HepG2 (cell line): Measurements from ENCODE around the gene ZNF526. TPM values are rescaled to one million over a fixed set of nuclear protein-coding genes. Genes with fewer than 3 reads are reported as not detected.

ENCODE experiments used
- ATAC-seq: fragments of 200-7000 bp; cut with Tn5 transposase; 3 replicates; pipeline ENCODE4 v1.9.1; 2020; ENCODE audit warnings: mild to moderate bottlenecking, moderate library complexity
- BruUV-seq: library from RNA; stranded (reverse); fragments of 400-500 nt; replicated peaks from 2 replicates; lab custom pipeline; 2021; lab: Mats Ljungman, UMichigan
- CTCF ChIA-PET: fragments of 300-600 bp; formaldehyde crosslinking; extraction: SDS; loops from one replicate; lab custom pipeline; 2021; ENCODE audit warnings: low total read pairs, inconsistent platforms, low intra/inter-chr PET ratio; lab: Yijun Ruan, JAX
- POLR2A ChIA-PET: fragments of 350-600 bp; sonication (Branson Sonifier 250); formaldehyde crosslinking; loops from one replicate; lab custom pipeline; 2020; ENCODE audit warnings: antibody characterized with exemption, inconsistent platforms; lab: Yijun Ruan, JAX
- DNase-seq: peaks from one replicate; pipeline ENCODE4 v3.0.0-alpha.2; 2015; ENCODE audit warnings: low spot score
- FAIRE-seq: peaks from 3 replicates; lab custom pipeline; 2011; peaks lifted over from hg19 to GRCh38; lab: Jason Lieb, UNC
- H2AFZ ChIP-seq: one replicate; pipeline ENCODE4 v1.6.1; 2011; ENCODE audit warnings: low read length, inconsistent platforms
- H3K27ac ChIP-seq: fragments of 300-600 bp; 3 replicates; pipeline ENCODE4 v1.8.0; 2011; ENCODE audit warnings: mixed run types, mild to moderate bottlenecking, mixed read lengths, low read length, inconsistent platforms; ENCODE audit not compliant: insufficient read depth; ENCODE audit errors: extremely low read length
- H3K27me3 ChIP-seq, 2 experiments: fragments of 200-600 bp in 1 of 2; 2 replicates in 1 of 2; 3 replicates in 1 of 2; pipeline versions ENCODE4 v1.6.0 to v1.8.0; 2011; ENCODE audit warnings: low read length in 2 of 2, mild to moderate bottlenecking in 2 of 2, moderate library complexity in 2 of 2, inconsistent platforms in 1 of 2; ENCODE audit not compliant: insufficient read depth in 2 of 2, control insufficient read depth in 1 of 2
- H3K36me3 ChIP-seq, 2 experiments: fragments of 200-600 bp in 1 of 2; replicated peaks in 1 of 2; 2 replicates in 1 of 2; 3 replicates in 1 of 2; pipeline versions ENCODE4 v1.5.1 to v1.8.0; 2011; ENCODE audit warnings: low read length in 2 of 2, inconsistent platforms in 1 of 2; ENCODE audit not compliant: insufficient read depth in 2 of 2, control insufficient read depth in 1 of 2
- H3K4me1 ChIP-seq: 2 replicates; pipeline ENCODE4 v1.5.1; 2012; ENCODE audit warnings: low read length, inconsistent platforms; ENCODE audit not compliant: insufficient read depth
- H3K4me2 ChIP-seq: 2 replicates; pipeline ENCODE4 v1.6.0; 2011; ENCODE audit warnings: low read depth, low read length, inconsistent platforms
- H3K4me3 ChIP-seq, 3 experiments: fragments of 200-600 bp in 1 of 3; sonication (generic), shearing (Covaris generic) in 1 of 3; replicated peaks in 1 of 3; 2 replicates each; pipeline ENCODE4 v1.5.1; 2011 to 2016; ENCODE audit warnings: low read length in 3 of 3, inconsistent platforms in 2 of 3, low read depth in 2 of 3, mild to moderate bottlenecking in 2 of 3, control low read depth in 1 of 3, mixed read lengths in 1 of 3; ENCODE audit not compliant: insufficient read depth in 1 of 3
- H3K79me2 ChIP-seq: one replicate; pipeline ENCODE4 v1.6.1; 2011; ENCODE audit warnings: low read length, inconsistent platforms; ENCODE audit not compliant: insufficient read depth
- H3K9ac ChIP-seq: 2 replicates; pipeline ENCODE4 v1.6.0; 2011; ENCODE audit warnings: mild to moderate bottlenecking, low read depth, low read length, inconsistent platforms; ENCODE audit not compliant: insufficient read depth
- H3K9me3 ChIP-seq: 2 replicates; pipeline ENCODE4 v1.5.1; 2012; ENCODE audit warnings: mild to moderate bottlenecking, low read length
- H4K20me1 ChIP-seq: 2 replicates; pipeline ENCODE4 v1.6.0; 2011; ENCODE audit warnings: inconsistent platforms, mild to moderate bottlenecking, low read length, moderate library complexity; ENCODE audit not compliant: insufficient read depth
- GRHL1 ChIP-seq: sonication (generic); formaldehyde crosslinking; conservative IDR thresholded peaks from 2 replicates; pipeline ENCODE4 v1.8.0; 2022; ENCODE audit warnings: missing genetic modification reagents
- KDM4B ChIP-seq: sonication (generic); formaldehyde crosslinking; IDR thresholded peaks from 2 replicates; pipeline ENCODE4 v1.4.0; 2020; ENCODE audit warnings: missing genetic modification reagents
- KDM6A ChIP-seq: IDR thresholded peaks from 2 replicates; pipeline ENCODE4 v1.6.1; 2016; ENCODE audit warnings: low read depth
- MNT ChIP-seq: fragments of 450-650 bp; IDR thresholded peaks from 2 replicates; pipeline ENCODE4 v1.6.1; 2016
- PBX3 ChIP-seq: sonication (generic); formaldehyde crosslinking; IDR thresholded peaks from 2 replicates; pipeline ENCODE4 v1.8.1; 2023; ENCODE audit warnings: missing genetic modification reagents, inconsistent platforms, borderline replicate concordance
- RCOR2 ChIP-seq: IDR thresholded peaks from 2 replicates; pipeline ENCODE4 v1.6.1; 2016; ENCODE audit warnings: missing biosample characterization, missing genetic modification reagents
- ZNF224 ChIP-seq: sonication (generic); formaldehyde crosslinking; IDR thresholded peaks from 2 replicates; pipeline ENCODE4 v1.5.0; 2020; ENCODE audit warnings: mild to moderate bottlenecking, missing genetic modification reagents
- ZNF230 ChIP-seq: sonication (generic); formaldehyde crosslinking; IDR thresholded peaks from 2 replicates; pipeline ENCODE4 v1.4.0; 2020; ENCODE audit warnings: mild to moderate bottlenecking, missing genetic modification reagents
- ZNF441 ChIP-seq: sonication (generic); formaldehyde crosslinking; IDR thresholded peaks from 2 replicates; pipeline ENCODE4 v1.7.0; 2021; ENCODE audit warnings: missing genetic modification reagents, borderline replicate concordance
- WGBS: methylation state at CpG from one replicate; pipeline ENCODE4 v1.1.6; 2017; ENCODE audit warnings: low lambda C conversion rate; 5-methylcytosine and 5-hydroxymethylcytosine counted together
- in situ Hi-C: cut with HindIII; loops from 2 replicates; pipeline ENCODE4 v1.10.0; 2017; ENCODE audit warnings: low pct_unique_long_range_greater_than_20kb; ENCODE audit not compliant: extremely low pct_ligation_motif_present
- intact Hi-C: fragments of 100-400 bp; cut with micrococcal nuclease; formaldehyde crosslinking; loops from one replicate; pipeline ENCODE4 v1.10.0; 2022; ENCODE audit not compliant: unreplicated experiment
- polyA plus RNA-seq, 8 experiments: library from polyadenylated mRNA; depleted of rRNA in 3 of 8; stranded (reverse) in 7 of 8; unstranded in 1 of 8; fragments of >200 nt; fragmentation: Illumina TruSeq in 4 of 8; extraction: Trizol in 4 of 8; gene quantifications; 2 replicates each; pipeline versions ENCODE4 v1.2.1 to v1.2.3, GENCODE V29; 2011 to 2016; ENCODE audit warnings: low read depth in 4 of 8, missing spikeins in 1 of 8, mixed read lengths in 1 of 8; ENCODE audit not compliant: insufficient read depth in 1 of 8
- total RNA-seq, 5 experiments: library from RNA; depleted of rRNA; stranded (reverse); fragments of >200 nt; fragmentation: Illumina TruSeq; extraction: Trizol; gene quantifications; 2 replicates each; pipeline ENCODE4 v1.2.3, GENCODE V29; 2016; ENCODE audit warnings: low read depth in 1 of 5
- TF ChIP-seq, protein P1 (sequence below): sonication (generic); formaldehyde crosslinking; IDR thresholded peaks from 2 replicates; pipeline ENCODE4 v1.5.1; 2020; ENCODE audit warnings: missing genetic modification reagents, mild to moderate bottlenecking, borderline replicate concordance

Gene ZNF526
- total and polyA plus RNA-seq, 2 of the 13 experiments (the other 11 are each of a cell fraction or from before 2014, with no cell fraction given), result 3.3 to 8.4 TPM

- in situ Hi-C loops (no loop called here), intact Hi-C loops (no loop called here)
- no peak for DNase-seq
- Histone ChIP-seq H3K27ac (no peak overlapping the region), H3K36me3 (no peaks in the 10 kb centered on the region), H3K9me3 (no peaks in the 10 kb centered on the region), H3K4me1 (no peaks in the 10 kb centered on the region), H3K79me2 (no peaks in the 10 kb centered on the region), H3K27me3 (peaks cover 4 to 72% of the 10 kb centered on the region in 2 experiments; a peak in 4 of 5 replicates), H4K20me1 (no peaks in the 10 kb centered on the region), H3K9ac (no peak overlapping the region), H3K4me2 (no peak overlapping the region), H3K4me3 (no peak overlapping the region), H2AFZ (no peak overlapping the region)
- TF ChIP-seq GRHL1 (CRISPR knock-in tag) (no peak), MNT (peak; percentile 84)
- no TSS peak for BruUV-seq
- CTCF ChIA-PET, result no interaction called here
- ATAC-seq, result no peak
- FAIRE-seq, result no peak
- POLR2A ChIA-PET, result no interaction called here
- WGBS, result 0% methylated on average over 4 of the region's 11 CpGs
Measured at GRCh38 chr19:42174188-42174587, 45.9 kb upstream of the ZNF526 start.

- BruUV-seq, result no TSS peak
- in situ Hi-C loops (no loop called here), intact Hi-C loops (no loop called here)
- H3K4me1 ChIP-seq, result no peaks in the 10 kb centered on the region
- H3K27me3 ChIP-seq, result peaks cover 4 to 76% of the 10 kb centered on the region in 2 experiments; a peak in 4 of 5 replicates
- H3K9ac ChIP-seq, result no peak overlapping the region
- no peak for DNase-seq
- H3K4me2 ChIP-seq, result no peak overlapping the region
- no peak overlapping the region for H3K27ac ChIP-seq
- H4K20me1 ChIP-seq, result no peaks in the 10 kb centered on the region
- H3K79me2 ChIP-seq, result no peaks in the 10 kb centered on the region
- POLR2A ChIA-PET, result no interaction called here
- no peaks in the 10 kb centered on the region for H3K36me3 ChIP-seq
- CTCF ChIA-PET, result no interaction called here
- WGBS, result 5% methylated on average over 6 of the region's 6 CpGs
- no peak for FAIRE-seq
- no peak overlapping the region for H3K4me3 ChIP-seq
- ATAC-seq, result no peak
- H2AFZ ChIP-seq, result no peak overlapping the region
- H3K9me3 ChIP-seq, result no peaks in the 10 kb centered on the region
- TF ChIP-seq, protein P1, sequence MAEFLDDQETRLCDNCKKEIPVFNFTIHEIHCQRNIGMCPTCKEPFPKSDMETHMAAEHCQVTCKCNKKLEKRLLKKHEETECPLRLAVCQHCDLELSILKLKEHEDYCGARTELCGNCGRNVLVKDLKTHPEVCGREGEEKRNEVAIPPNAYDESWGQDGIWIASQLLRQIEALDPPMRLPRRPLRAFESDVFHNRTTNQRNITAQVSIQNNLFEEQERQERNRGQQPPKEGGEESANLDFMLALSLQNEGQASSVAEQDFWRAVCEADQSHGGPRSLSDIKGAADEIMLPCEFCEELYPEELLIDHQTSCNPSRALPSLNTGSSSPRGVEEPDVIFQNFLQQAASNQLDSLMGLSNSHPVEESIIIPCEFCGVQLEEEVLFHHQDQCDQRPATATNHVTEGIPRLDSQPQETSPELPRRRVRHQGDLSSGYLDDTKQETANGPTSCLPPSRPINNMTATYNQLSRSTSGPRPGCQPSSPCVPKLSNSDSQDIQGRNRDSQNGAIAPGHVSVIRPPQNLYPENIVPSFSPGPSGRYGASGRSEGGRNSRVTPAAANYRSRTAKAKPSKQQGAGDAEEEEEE, result no peak
- no peak for TF ChIP-seq KDM4B (CRISPR knock-in tag)
- TF ChIP-seq KDM6A (CRISPR knock-in tag), result no peak
- no peak for TF ChIP-seq ZNF230
- no peak for TF ChIP-seq ZNF224 (CRISPR knock-in tag)
- no peak for TF ChIP-seq RCOR2 (CRISPR knock-in tag)
- TF ChIP-seq ZNF441 (CRISPR knock-in tag), result no peak
- no peak for TF ChIP-seq PBX3 (CRISPR knock-in tag)
Measured at GRCh38 chr19:42174958-42175734, 45.0 kb upstream of the ZNF526 start.
